Breast epithelium (tissue), 3 donors: ENCODE measurements around the gene RNF149.

Source experiments
- POLR2AphosphoS5 ChIP-seq, 3 donors: sonication (generic); formaldehyde crosslinking; IDR thresholded peaks; one replicate each; pipeline ENCODE4 v1.6.1; 2017; ENCODE audit warnings: antibody characterized with exemption in 3 of 3
- TF ChIP-seq, protein P1 (sequence below), 3 donors: fragments of 450-650 bp; IDR thresholded peaks; one replicate each; pipeline ENCODE4 v1.5.1; 2016 to 2017; ENCODE audit warnings: antibody characterized with exemption in 3 of 3, mild to moderate bottlenecking in 3 of 3, moderate library complexity in 3 of 3

DNA sequence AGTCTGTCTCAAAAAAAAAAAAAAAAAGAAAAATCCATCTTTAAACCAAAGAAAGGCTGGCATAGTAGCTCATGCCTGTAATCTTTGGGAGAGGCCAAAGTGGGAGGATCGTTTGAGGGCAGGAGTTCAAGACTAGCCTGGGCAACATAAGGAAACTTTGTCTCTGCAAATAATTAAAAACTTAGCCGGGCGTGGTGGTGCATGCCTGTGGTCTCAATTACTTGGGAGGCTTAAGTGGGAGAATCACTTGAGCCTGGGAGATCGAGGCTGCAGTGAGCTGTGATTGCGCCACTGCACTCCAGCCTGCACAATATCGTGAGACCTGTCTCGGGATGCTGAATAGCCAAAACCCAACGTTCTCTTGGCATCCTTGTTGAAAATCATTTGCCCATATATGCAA is 49.7 kb downstream of the RNF149 start:
- TF ChIP-seq, protein P1, sequence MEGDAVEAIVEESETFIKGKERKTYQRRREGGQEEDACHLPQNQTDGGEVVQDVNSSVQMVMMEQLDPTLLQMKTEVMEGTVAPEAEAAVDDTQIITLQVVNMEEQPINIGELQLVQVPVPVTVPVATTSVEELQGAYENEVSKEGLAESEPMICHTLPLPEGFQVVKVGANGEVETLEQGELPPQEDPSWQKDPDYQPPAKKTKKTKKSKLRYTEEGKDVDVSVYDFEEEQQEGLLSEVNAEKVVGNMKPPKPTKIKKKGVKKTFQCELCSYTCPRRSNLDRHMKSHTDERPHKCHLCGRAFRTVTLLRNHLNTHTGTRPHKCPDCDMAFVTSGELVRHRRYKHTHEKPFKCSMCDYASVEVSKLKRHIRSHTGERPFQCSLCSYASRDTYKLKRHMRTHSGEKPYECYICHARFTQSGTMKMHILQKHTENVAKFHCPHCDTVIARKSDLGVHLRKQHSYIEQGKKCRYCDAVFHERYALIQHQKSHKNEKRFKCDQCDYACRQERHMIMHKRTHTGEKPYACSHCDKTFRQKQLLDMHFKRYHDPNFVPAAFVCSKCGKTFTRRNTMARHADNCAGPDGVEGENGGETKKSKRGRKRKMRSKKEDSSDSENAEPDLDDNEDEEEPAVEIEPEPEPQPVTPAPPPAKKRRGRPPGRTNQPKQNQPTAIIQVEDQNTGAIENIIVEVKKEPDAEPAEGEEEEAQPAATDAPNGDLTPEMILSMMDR (IDR thresholded peaks at IDR 0.05) = no peak
- TF ChIP-seq POLR2AphosphoS5 (IDR thresholded peaks at IDR 0.05) = no peak
